MM.1S (cell line): Measurements from ENCODE around the gene TANC1.
A peak's percentile ranks its signal among the peaks of the same experiment; 100 is the strongest.

ENCODE experiments used
- DNase-seq: peaks from one replicate; pipeline ENCODE4 v3.0.0-alpha.2; 2015
- H2AFZ ChIP-seq: fragments of 300-600 bp; sonication (generic); 2 replicates; pipeline ENCODE4 v1.6.0; 2016; ENCODE audit warnings: antibody characterized with exemption, low read length
- H3F3A ChIP-seq: fragments of 300-600 bp; sonication (generic); 2 replicates; pipeline ENCODE4 v1.6.1; 2016; ENCODE audit warnings: mild to moderate bottlenecking, antibody characterized with exemption, low read length, moderate library complexity, mixed read lengths; ENCODE audit not compliant: insufficient read depth
- H3K27ac ChIP-seq: fragments of 300-600 bp; sonication (generic); 2 replicates; pipeline ENCODE4 v1.5.1; 2016; ENCODE audit warnings: mild to moderate bottlenecking, low read length
- H3K27me3 ChIP-seq: fragments of 300-600 bp; sonication (generic); replicated peaks from 2 replicates; pipeline ENCODE4 v1.6.0; 2016; ENCODE audit warnings: low read length; ENCODE audit not compliant: insufficient read depth
- H3K36me3 ChIP-seq: fragments of 300-600 bp; sonication (generic); replicated peaks from 2 replicates; pipeline ENCODE4 v1.6.1; 2016; ENCODE audit warnings: mild to moderate bottlenecking, low read length, mixed read lengths; ENCODE audit not compliant: insufficient read depth
- H3K4me1 ChIP-seq: fragments of 300-600 bp; sonication (generic); 2 replicates; pipeline ENCODE4 v1.6.1; 2016; ENCODE audit warnings: low read length, mixed read lengths
- H3K4me2 ChIP-seq: fragments of 300-600 bp; sonication (generic); 2 replicates; pipeline ENCODE4 v1.6.0; 2016; ENCODE audit warnings: low read depth, low read length
- H3K4me3 ChIP-seq: fragments of 300-600 bp; sonication (generic); 2 replicates; pipeline ENCODE4 v1.5.1; 2016; ENCODE audit warnings: low read length, mixed read lengths
- H3K79me2 ChIP-seq: fragments of 300-600 bp; sonication (generic); 2 replicates; pipeline ENCODE4 v1.6.1; 2016; ENCODE audit warnings: mixed run types, low read length, mixed read lengths
- H3K9ac ChIP-seq: fragments of 300-600 bp; sonication (generic); 2 replicates; pipeline ENCODE4 v1.6.1; 2016; ENCODE audit warnings: low read length, mixed read lengths
- H3K9me2 ChIP-seq: fragments of 300-600 bp; sonication (generic); replicated peaks from 2 replicates; pipeline ENCODE4 v1.6.1; 2016; ENCODE audit warnings: mild to moderate bottlenecking, low read length, mixed read lengths; ENCODE audit not compliant: insufficient read depth
- H3K9me3 ChIP-seq: fragments of 300-600 bp; sonication (generic); replicated peaks from 2 replicates; pipeline ENCODE4 v1.6.1; 2016; ENCODE audit warnings: mild to moderate bottlenecking, low read length, mixed read lengths; ENCODE audit not compliant: insufficient read depth
- H4K20me1 ChIP-seq: fragments of 300-600 bp; sonication (generic); 2 replicates; pipeline ENCODE4 v1.6.1; 2016; ENCODE audit warnings: mild to moderate bottlenecking, low read length, moderate library complexity, mixed read lengths; ENCODE audit not compliant: insufficient read depth
- CTCF ChIP-seq: fragments of 300-600 bp; sonication (generic); IDR thresholded peaks from 2 replicates; pipeline ENCODE4 v1.5.1; 2016; ENCODE audit warnings: antibody characterized with exemption, low read length, mixed read lengths
- EZH2 ChIP-seq: fragments of 300-600 bp; sonication (generic); optimal IDR thresholded peaks from 2 replicates; pipeline ENCODE3; 2017; ENCODE audit warnings: low read depth, mild to moderate bottlenecking, antibody characterized with exemption, low read length, mixed read lengths
- EZH2phosphoT487 ChIP-seq: fragments of 300-600 bp; sonication (generic); IDR thresholded peaks from 2 replicates; pipeline ENCODE4 v1.6.1; 2018; ENCODE audit warnings: antibody characterized with exemption, low read length

TANC1 gene

GRCh38 chr2:159225025-159226016 lies 256.9 kb downstream of the TANC1 start:
- Histone ChIP-seq H3F3A (0 out of 2 replicates have a peak, but pooled peaks cover 3% of the 10 kb centered on the region), H3K4me2 (no peak overlapping the region), H4K20me1 (no peaks in the 10 kb centered on the region), H3K27ac (no peak overlapping the region; the same call in 1 of the 2 replicates), H3K9me3 (no peaks in the 10 kb centered on the region), H3K4me3 (no peak overlapping the region), H2AFZ (no peak overlapping the region), H3K36me3 (no peaks in the 10 kb centered on the region), H3K9me2 (no peaks in the 10 kb centered on the region), H3K9ac (no peak overlapping the region), H3K4me1 (peaks cover 9% of the 10 kb centered on the region), H3K27me3 (no peaks in the 10 kb centered on the region), H3K79me2 (no peaks in the 10 kb centered on the region)
- no peak for DNase-seq
- TF ChIP-seq EZH2phosphoT487: no peak
- TF ChIP-seq CTCF: no peak

GRCh38 chr2:159226059-159226461 lies 257.6 kb downstream of the TANC1 start:
- Histone ChIP-seq H3K9me2 (no peaks in the 10 kb centered on the region), H3K79me2 (no peaks in the 10 kb centered on the region), H3K4me2 (no peak overlapping the region), H3K9ac (no peak overlapping the region), H3K9me3 (no peaks in the 10 kb centered on the region), H3K36me3 (no peaks in the 10 kb centered on the region), H4K20me1 (no peaks in the 10 kb centered on the region), H3K4me1 (peaks cover 9% of the 10 kb centered on the region), H3F3A (0 out of 2 replicates have a peak, but pooled peaks cover 3% of the 10 kb centered on the region), H3K4me3 (no peak overlapping the region), H2AFZ (no peak overlapping the region), H3K27ac (peak overlapping the region; percentile 24; the same call in 1 of the 2 replicates), H3K27me3 (no peaks in the 10 kb centered on the region)
- TF ChIP-seq CTCF: no peak
- no peak for TF ChIP-seq EZH2
- no peak for TF ChIP-seq EZH2phosphoT487
- DNase-seq: peak; percentile 64

- H4K20me1 ChIP-seq: no peaks in the 10 kb centered on the region
- H3K9me3 ChIP-seq: no peaks in the 10 kb centered on the region
- H3K27ac ChIP-seq: peak overlapping the region; percentile 24; the same call in 1 of the 2 replicates
- no peak overlapping the region for H3K9ac ChIP-seq
- DNase-seq: no peak
- H3K79me2 ChIP-seq: no peaks in the 10 kb centered on the region
- H3K36me3 ChIP-seq: no peaks in the 10 kb centered on the region
- H3K27me3 ChIP-seq: no peaks in the 10 kb centered on the region
- peaks cover 9% of the 10 kb centered on the region for H3K4me1 ChIP-seq
- no peak overlapping the region for H3K4me3 ChIP-seq
- no peak overlapping the region for H2AFZ ChIP-seq
- TF ChIP-seq CTCF: no peak
- TF ChIP-seq EZH2: no peak
- TF ChIP-seq EZH2phosphoT487: no peak
- H3K9me2 ChIP-seq: no peaks in the 10 kb centered on the region
- H3F3A ChIP-seq: 0 out of 2 replicates have a peak, but pooled peaks cover 3% of the 10 kb centered on the region
- no peak overlapping the region for H3K4me2 ChIP-seq
Observed at GRCh38 chr2:159226608-159227385, 258.4 kb downstream of the TANC1 start.
